Activated CD4-positive, alpha-beta memory T cell treated with anti-CD3 and anti-CD28 coated beads, Interleukin-2, amount 10 ng/mL, durations not matched to agents 7 days and 5 days (primary cell): ENCODE results near the gene CACNA1D. TPM values are rescaled to one million over a fixed set of nuclear protein-coding genes. Genes with fewer than 3 reads are reported as not detected.
"Not testable (repeated sequence)": the region's sequence is repeated elsewhere in the genome, so short reads cannot be mapped to it uniquely, and the experiment has no call there.

ENCODE experiments used
- CTCF ChIA-PET: fragments of 350-600 bp; sonication (Branson Sonifier 250); formaldehyde crosslinking; loops from one replicate; lab custom pipeline; 2021; ENCODE audit warnings: antibody characterized with exemption, inconsistent platforms; lab: Charles Lee
- POLR2A ChIA-PET: fragments of 350-600 bp; sonication (Branson Sonifier 250); formaldehyde crosslinking; loops from one replicate; lab custom pipeline; 2021; ENCODE audit warnings: antibody characterized with exemption; lab: Charles Lee
- DNase-seq: peaks from one replicate; pipeline ENCODE4 v3.0.0-alpha.2; 2020
- H3K27ac Mint-ChIP-seq: one replicate; pipeline ENCODE4 v1.8.0; 2021; ENCODE audit warnings: mild to moderate bottlenecking, mixed read lengths
- H3K27me3 Mint-ChIP-seq: one replicate; pipeline ENCODE4 v1.8.0; 2021; ENCODE audit warnings: mixed read lengths
- H3K36me3 Mint-ChIP-seq: one replicate; pipeline ENCODE4 v1.8.0; 2021; ENCODE audit warnings: low read depth, mixed read lengths
- H3K4me1 Mint-ChIP-seq: one replicate; pipeline ENCODE4 v1.8.0; 2021; ENCODE audit warnings: mixed read lengths
- H3K4me3 Mint-ChIP-seq: one replicate; pipeline ENCODE4 v1.8.0; 2021; ENCODE audit warnings: mild to moderate bottlenecking, mixed read lengths
- H3K9me3 Mint-ChIP-seq: one replicate; pipeline ENCODE4 v1.8.0; 2021; ENCODE audit warnings: mixed read lengths
- total RNA-seq, 2 experiments: library from RNA; stranded (reverse); gene quantifications; one replicate each; pipeline ENCODE4 v1.2.3, GENCODE V29; 2021

Gene CACNA1D
- 1 to 10 TPM; 2.5 to 3.2 TPM for total RNA-seq

GRCh38 chr3:53493963-53494791, at the start of gene CACNA1D:
CACNA1D (plus strand) TSS chr3:53494611; CDS start chr3:53495167, 556 bp downstream.
- Mint-ChIP-seq H3K36me3 (no peaks in the 10 kb centered on the region), H3K27me3 (peaks cover 64% of the 10 kb centered on the region), H3K4me3 (no peak within 1 kb of the TSS), H3K4me1 (peaks cover 10% of the 10 kb centered on the region), H3K27ac (no peak within 1 kb of the TSS), H3K9me3 (no peaks in the 10 kb centered on the region)
- ChIA-PET POLR2A (no interaction called here), CTCF (no interaction called here)
- no peak for DNase-seq

- CTCF ChIA-PET = no interaction called here
- no peak for DNase-seq
- Mint-ChIP-seq H3K4me1 (no peaks in the 10 kb centered on the region), H3K27me3 (peaks cover 21% of the 10 kb centered on the region), H3K36me3 (no peaks in the 10 kb centered on the region), H3K9me3 (no peaks in the 10 kb centered on the region), H3K27ac (no peak overlapping the region), H3K4me3 (no peak overlapping the region)
- POLR2A ChIA-PET = no interaction called here
Observed at GRCh38 chr3:53457068-53457467, 37.3 kb upstream of the CACNA1D start.

GRCh38 chr3:53460326-53460725, 34.1 kb upstream of the CACNA1D start:
- H3K27me3 Mint-ChIP-seq = peaks cover 29% of the 10 kb centered on the region
- no peak overlapping the region for H3K4me3 Mint-ChIP-seq
- H3K4me1 Mint-ChIP-seq = no peaks in the 10 kb centered on the region
- POLR2A ChIA-PET = no interaction called here
- no peaks in the 10 kb centered on the region for H3K9me3 Mint-ChIP-seq
- no peak for DNase-seq
- no peaks in the 10 kb centered on the region for H3K36me3 Mint-ChIP-seq
- CTCF ChIA-PET = no interaction called here
- H3K27ac Mint-ChIP-seq = no peak overlapping the region

GRCh38 chr3:53464424-53464823, 30.0 kb upstream of the CACNA1D start:
- DNase-seq = no peak
- H3K36me3 Mint-ChIP-seq = no peaks in the 10 kb centered on the region
- no peak overlapping the region for H3K27ac Mint-ChIP-seq
- POLR2A ChIA-PET = no interaction called here
- CTCF ChIA-PET = no interaction called here
- no peaks in the 10 kb centered on the region for H3K9me3 Mint-ChIP-seq
- H3K4me1 Mint-ChIP-seq = no peaks in the 10 kb centered on the region
- H3K4me3 Mint-ChIP-seq = no peak overlapping the region
- H3K27me3 Mint-ChIP-seq = peaks cover 32% of the 10 kb centered on the region

GRCh38 chr3:53469758-53470157, 24.7 kb upstream of the CACNA1D start:
- POLR2A ChIA-PET, DNase-seq, H3K4me1 Mint-ChIP-seq: not testable (repeated sequence)

GRCh38 chr3:53473422-53473821, 21.0 kb upstream of the CACNA1D start:
- ChIA-PET CTCF (no interaction called here), POLR2A (no interaction called here)
- H3K36me3 Mint-ChIP-seq = no peaks in the 10 kb centered on the region
- H3K4me1 Mint-ChIP-seq = no peaks in the 10 kb centered on the region
- no peak for DNase-seq
- H3K27ac Mint-ChIP-seq = no peak overlapping the region
- H3K27me3 Mint-ChIP-seq = peaks cover 38% of the 10 kb centered on the region
- no peak overlapping the region for H3K4me3 Mint-ChIP-seq
- no peaks in the 10 kb centered on the region for H3K9me3 Mint-ChIP-seq

More at GRCh38 chr3:53469758-53470157, 24.7 kb upstream of the CACNA1D start:
- H3K27me3 Mint-ChIP-seq = peaks cover 36% of the 10 kb centered on the region
- H3K4me3 Mint-ChIP-seq, H3K36me3 Mint-ChIP-seq, H3K9me3 Mint-ChIP-seq, CTCF ChIA-PET, H3K27ac Mint-ChIP-seq: not testable (repeated sequence)

- H3K36me3 Mint-ChIP-seq, H3K9me3 Mint-ChIP-seq, H3K4me3 Mint-ChIP-seq, H3K4me1 Mint-ChIP-seq, H3K27ac Mint-ChIP-seq, DNase-seq, POLR2A ChIA-PET, CTCF ChIA-PET: not testable (repeated sequence)
- peaks cover 22% of the 10 kb centered on the region for H3K27me3 Mint-ChIP-seq
Observed at GRCh38 chr3:53476372-53476771, 18.0 kb upstream of the CACNA1D start.

GRCh38 chr3:53477689-53478088, 16.7 kb upstream of the CACNA1D start:
- H3K36me3 Mint-ChIP-seq, DNase-seq, POLR2A ChIA-PET, H3K4me3 Mint-ChIP-seq, H3K9me3 Mint-ChIP-seq, H3K27ac Mint-ChIP-seq, H3K4me1 Mint-ChIP-seq: not testable (repeated sequence)
- CTCF ChIA-PET = interaction anchor here (0.7 kb wide), 2 partner anchors 105 to 461 kb away, joined by 4 read pairs; no protein-coding TSS in a partner anchor
- H3K27me3 Mint-ChIP-seq = peaks cover 14% of the 10 kb centered on the region

GRCh38 chr3:53478166-53478830, 16.1 kb upstream of the CACNA1D start:
- Mint-ChIP-seq H3K27ac (no peak overlapping the region), H3K9me3 (no peaks in the 10 kb centered on the region), H3K4me1 (no peaks in the 10 kb centered on the region), H3K4me3 (no peak overlapping the region), H3K27me3 (peaks cover 15% of the 10 kb centered on the region), H3K36me3 (no peaks in the 10 kb centered on the region)
- no peak for DNase-seq
- ChIA-PET POLR2A (no interaction called here), CTCF (interaction anchor here (0.7 kb wide), 1 partner anchor 460 kb away, joined by 4 read pairs; no protein-coding TSS in a partner anchor)

GRCh38 chr3:53478921-53479664, 15.3 kb upstream of the CACNA1D start:
- no peaks in the 10 kb centered on the region for H3K36me3 Mint-ChIP-seq
- H3K4me3 Mint-ChIP-seq = no peak overlapping the region
- peaks cover 13% of the 10 kb centered on the region for H3K27me3 Mint-ChIP-seq
- no peak for DNase-seq
- POLR2A ChIA-PET = no interaction called here
- no peaks in the 10 kb centered on the region for H3K4me1 Mint-ChIP-seq
- H3K9me3 Mint-ChIP-seq = no peaks in the 10 kb centered on the region
- no peak overlapping the region for H3K27ac Mint-ChIP-seq
- CTCF ChIA-PET = no interaction called here

- ChIA-PET POLR2A (no interaction called here), CTCF (no interaction called here)
- no peaks in the 10 kb centered on the region for H3K36me3 Mint-ChIP-seq
- H3K27me3 Mint-ChIP-seq = peaks cover 17% of the 10 kb centered on the region
- H3K27ac Mint-ChIP-seq = no peak overlapping the region
- H3K9me3 Mint-ChIP-seq = no peaks in the 10 kb centered on the region
- no peaks in the 10 kb centered on the region for H3K4me1 Mint-ChIP-seq
- no peak overlapping the region for H3K4me3 Mint-ChIP-seq
- DNase-seq = no peak
Observed at GRCh38 chr3:53482227-53482626, 12.2 kb upstream of the CACNA1D start.

GRCh38 chr3:53483821-53484220, 10.6 kb upstream of the CACNA1D start:
- no peaks in the 10 kb centered on the region for H3K9me3 Mint-ChIP-seq
- no peak overlapping the region for H3K4me3 Mint-ChIP-seq
- POLR2A ChIA-PET = no interaction called here
- CTCF ChIA-PET = no interaction called here
- no peaks in the 10 kb centered on the region for H3K36me3 Mint-ChIP-seq
- no peaks in the 10 kb centered on the region for H3K4me1 Mint-ChIP-seq
- no peak for DNase-seq
- no peak overlapping the region for H3K27ac Mint-ChIP-seq
- peaks cover 13% of the 10 kb centered on the region for H3K27me3 Mint-ChIP-seq

- H3K9me3 Mint-ChIP-seq = no peaks in the 10 kb centered on the region
- no peaks in the 10 kb centered on the region for H3K36me3 Mint-ChIP-seq
- H3K4me1 Mint-ChIP-seq = no peaks in the 10 kb centered on the region
- POLR2A ChIA-PET = no interaction called here
- H3K27ac Mint-ChIP-seq = no peak overlapping the region
- CTCF ChIA-PET = no interaction called here
- peaks cover 15% of the 10 kb centered on the region for H3K27me3 Mint-ChIP-seq
- DNase-seq = no peak
- no peak overlapping the region for H3K4me3 Mint-ChIP-seq
Observed at GRCh38 chr3:53484984-53485383, 9.4 kb upstream of the CACNA1D start.
